SH-SY5Y (cell line): ENCODE measurements around the gene URB2.

Experiments
- GATA2 ChIP-seq: IDR thresholded peaks from 2 replicates; pipeline ENCODE4 v1.6.1; 2011; ENCODE audit warnings: mild to moderate bottlenecking, low read depth, low read length
- GATA3 ChIP-seq: IDR thresholded peaks from 2 replicates; pipeline ENCODE4 v1.6.1; 2011; ENCODE audit warnings: low read depth, mild to moderate bottlenecking, low read length, moderate library complexity

- TF ChIP-seq GATA3, result no peak
- no peak for TF ChIP-seq GATA2
Measured at GRCh38 chr1:229704157-229704556, 78.1 kb downstream of the URB2 start.
